DND-41 (cell line): Measurements from ENCODE around the gene RNF130.

Source experiments
- ATAC-seq: fragments of 200-7000 bp; cut with Tn5 transposase; 3 replicates; pipeline ENCODE4 v1.9.1; 2021; ENCODE audit warnings: low read depth; ENCODE audit not compliant: insufficient read depth
- DNase-seq: peaks from one replicate; pipeline ENCODE4 v3.0.0-alpha.2; 2020
- H2AFZ ChIP-seq: 2 replicates; pipeline ENCODE4 v1.6.0; 2012; ENCODE audit warnings: low read depth, low read length
- H3K27ac ChIP-seq: 2 replicates; pipeline ENCODE4 v1.5.1; 2012; ENCODE audit warnings: low read length, inconsistent platforms
- H3K27me3 ChIP-seq: fragments of 200-600 bp; sonication (generic); 2 replicates; pipeline ENCODE4 v1.6.0; 2012; ENCODE audit warnings: low read length, mild to moderate bottlenecking, inconsistent platforms; ENCODE audit not compliant: insufficient read depth, poor library complexity
- H3K36me3 ChIP-seq: 2 replicates; pipeline ENCODE4 v1.5.1; 2012; ENCODE audit warnings: low read length, inconsistent platforms; ENCODE audit not compliant: insufficient read depth
- H3K4me1 ChIP-seq: 2 replicates; pipeline ENCODE4 v1.5.1; 2012; ENCODE audit warnings: mild to moderate bottlenecking, low read length; ENCODE audit not compliant: insufficient read depth
- H3K4me2 ChIP-seq: 2 replicates; pipeline ENCODE4 v1.6.0; 2012; ENCODE audit warnings: mild to moderate bottlenecking, moderate library complexity, low read length, inconsistent platforms; ENCODE audit not compliant: insufficient read depth
- H3K4me3 ChIP-seq, 2 experiments: fragments of 200-600 bp in 1 of 2; shearing (Covaris generic) in 1 of 2; 2 replicates each; pipeline ENCODE4 v1.5.1; 2012 to 2016; ENCODE audit warnings: inconsistent platforms in 2 of 2, low read length in 2 of 2, mild to moderate bottlenecking in 2 of 2, low read depth in 1 of 2, moderate library complexity in 1 of 2
- H3K79me2 ChIP-seq: 2 replicates; pipeline ENCODE4 v1.6.0; 2012; ENCODE audit warnings: low read length, inconsistent platforms; ENCODE audit not compliant: insufficient read depth
- H3K9ac ChIP-seq: 2 replicates; pipeline ENCODE4 v1.6.0; 2012; ENCODE audit warnings: low read depth, mild to moderate bottlenecking, inconsistent platforms, low read length, moderate library complexity
- H3K9me3 ChIP-seq: 2 replicates; pipeline ENCODE4 v1.5.1; 2012; ENCODE audit warnings: low read length, moderate library complexity, mild to moderate bottlenecking, inconsistent platforms; ENCODE audit not compliant: insufficient read depth, severe bottlenecking
- H4K20me1 ChIP-seq: 2 replicates; pipeline ENCODE4 v1.6.0; 2012; ENCODE audit warnings: low read length; ENCODE audit not compliant: insufficient read depth
- EZH2 ChIP-seq: IDR thresholded peaks from 3 replicates; pipeline ENCODE4 v1.6.1; 2012; ENCODE audit warnings: borderline replicate concordance, low read depth, mild to moderate bottlenecking, moderate library complexity, low read length, inconsistent platforms; ENCODE audit not compliant: severe bottlenecking
- TF ChIP-seq, protein P1 (sequence below): IDR thresholded peaks from 2 replicates; pipeline ENCODE4 v1.5.1; 2012; ENCODE audit warnings: borderline replicate concordance, low read length, moderate library complexity, mild to moderate bottlenecking; ENCODE audit not compliant: poor library complexity, severe bottlenecking; ENCODE audit errors: extremely low read depth

RNF130 gene

GRCh38 chr5:179980767-179981166 is 90.8 kb downstream of the RNF130 start:
- Histone ChIP-seq H4K20me1 (no peaks in the 10 kb centered on the region), H3K36me3 (no peaks in the 10 kb centered on the region)

DNA sequence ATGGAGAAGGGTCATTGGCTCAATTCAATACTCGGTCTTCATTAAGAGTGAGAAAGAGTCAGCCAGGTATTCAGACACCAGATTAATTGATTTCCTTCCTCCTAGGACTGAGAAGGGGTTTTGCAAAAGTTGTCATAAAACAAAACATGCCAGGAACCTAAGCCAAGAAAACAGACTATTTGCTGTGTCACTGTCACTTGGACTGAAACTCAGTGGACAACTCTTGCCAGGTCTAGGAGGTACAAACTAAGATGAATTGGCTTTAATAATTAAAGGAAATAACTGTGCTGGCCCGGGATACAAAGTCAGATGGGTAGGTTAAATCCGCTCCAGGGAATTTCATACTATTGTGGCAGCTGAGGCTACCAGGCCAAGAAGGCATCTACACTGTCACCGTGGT is 92.8 kb downstream of the RNF130 start:
- ATAC-seq (no peak), DNase-seq (no peak)
- Histone ChIP-seq H3K36me3 (no peaks in the 10 kb centered on the region), H3K9ac (no peak overlapping the region), H3K27ac (no peak overlapping the region), H3K4me3 (no peak overlapping the region), H4K20me1 (no peaks in the 10 kb centered on the region; the same call in 1 of the 2 replicates), H3K4me2 (no peak overlapping the region), H3K79me2 (no peaks in the 10 kb centered on the region), H3K27me3 (no peaks in the 10 kb centered on the region), H3K9me3 (no peaks in the 10 kb centered on the region), H2AFZ (no peak overlapping the region), H3K4me1 (no peaks in the 10 kb centered on the region)
- TF ChIP-seq, protein P1, sequence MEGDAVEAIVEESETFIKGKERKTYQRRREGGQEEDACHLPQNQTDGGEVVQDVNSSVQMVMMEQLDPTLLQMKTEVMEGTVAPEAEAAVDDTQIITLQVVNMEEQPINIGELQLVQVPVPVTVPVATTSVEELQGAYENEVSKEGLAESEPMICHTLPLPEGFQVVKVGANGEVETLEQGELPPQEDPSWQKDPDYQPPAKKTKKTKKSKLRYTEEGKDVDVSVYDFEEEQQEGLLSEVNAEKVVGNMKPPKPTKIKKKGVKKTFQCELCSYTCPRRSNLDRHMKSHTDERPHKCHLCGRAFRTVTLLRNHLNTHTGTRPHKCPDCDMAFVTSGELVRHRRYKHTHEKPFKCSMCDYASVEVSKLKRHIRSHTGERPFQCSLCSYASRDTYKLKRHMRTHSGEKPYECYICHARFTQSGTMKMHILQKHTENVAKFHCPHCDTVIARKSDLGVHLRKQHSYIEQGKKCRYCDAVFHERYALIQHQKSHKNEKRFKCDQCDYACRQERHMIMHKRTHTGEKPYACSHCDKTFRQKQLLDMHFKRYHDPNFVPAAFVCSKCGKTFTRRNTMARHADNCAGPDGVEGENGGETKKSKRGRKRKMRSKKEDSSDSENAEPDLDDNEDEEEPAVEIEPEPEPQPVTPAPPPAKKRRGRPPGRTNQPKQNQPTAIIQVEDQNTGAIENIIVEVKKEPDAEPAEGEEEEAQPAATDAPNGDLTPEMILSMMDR, result no peak
- no peak for TF ChIP-seq EZH2

More at GRCh38 chr5:179980767-179981166, 90.8 kb downstream of the RNF130 start:
- no peak overlapping the region for H2AFZ ChIP-seq
- no peak overlapping the region for H3K4me2 ChIP-seq
- H3K9me3 ChIP-seq, result no peaks in the 10 kb centered on the region
- no peak overlapping the region for H3K9ac ChIP-seq
- no peaks in the 10 kb centered on the region for H3K27me3 ChIP-seq
- H3K4me3 ChIP-seq, result no peak overlapping the region
- DNase-seq, result no peak
- no peaks in the 10 kb centered on the region for H3K79me2 ChIP-seq
- TF ChIP-seq, protein P1, result no peak
- TF ChIP-seq EZH2, result no peak
- H3K27ac ChIP-seq, result no peak overlapping the region
- ATAC-seq, result no peak
- H3K4me1 ChIP-seq, result no peaks in the 10 kb centered on the region

- ATAC-seq, result no peak
- no peaks in the 10 kb centered on the region for H3K4me1 ChIP-seq
- no peak overlapping the region for H3K9ac ChIP-seq
- no peaks in the 10 kb centered on the region for H3K9me3 ChIP-seq
- no peak overlapping the region for H2AFZ ChIP-seq
- H3K36me3 ChIP-seq, result no peaks in the 10 kb centered on the region
- H3K4me3 ChIP-seq, result no peak overlapping the region
- H4K20me1 ChIP-seq, result no peaks in the 10 kb centered on the region; the same call in 1 of the 2 replicates
- TF ChIP-seq, protein P1, result no peak
- TF ChIP-seq EZH2, result no peak
- no peak overlapping the region for H3K27ac ChIP-seq
- no peak for DNase-seq
- no peaks in the 10 kb centered on the region for H3K27me3 ChIP-seq
- H3K4me2 ChIP-seq, result no peak overlapping the region
- H3K79me2 ChIP-seq, result no peaks in the 10 kb centered on the region
Observed at GRCh38 chr5:179975713-179976134, 95.8 kb downstream of the RNF130 start.
